MM.1S (cell line): Measurements from ENCODE around the gene TIMM8B.

Experiments
- DNase-seq: peaks from one replicate; pipeline ENCODE4 v3.0.0-alpha.2; 2015
- H2AFZ ChIP-seq: fragments of 300-600 bp; sonication (generic); 2 replicates; pipeline ENCODE4 v1.6.0; 2016; ENCODE audit warnings: antibody characterized with exemption, low read length
- H3F3A ChIP-seq: fragments of 300-600 bp; sonication (generic); 2 replicates; pipeline ENCODE4 v1.6.1; 2016; ENCODE audit warnings: mild to moderate bottlenecking, antibody characterized with exemption, low read length, moderate library complexity, mixed read lengths; ENCODE audit not compliant: insufficient read depth
- H3K27ac ChIP-seq: fragments of 300-600 bp; sonication (generic); 2 replicates; pipeline ENCODE4 v1.5.1; 2016; ENCODE audit warnings: mild to moderate bottlenecking, low read length
- H3K27me3 ChIP-seq: fragments of 300-600 bp; sonication (generic); replicated peaks from 2 replicates; pipeline ENCODE4 v1.6.0; 2016; ENCODE audit warnings: low read length; ENCODE audit not compliant: insufficient read depth
- H3K36me3 ChIP-seq: fragments of 300-600 bp; sonication (generic); replicated peaks from 2 replicates; pipeline ENCODE4 v1.6.1; 2016; ENCODE audit warnings: mild to moderate bottlenecking, low read length, mixed read lengths; ENCODE audit not compliant: insufficient read depth
- H3K4me1 ChIP-seq: fragments of 300-600 bp; sonication (generic); 2 replicates; pipeline ENCODE4 v1.6.1; 2016; ENCODE audit warnings: low read length, mixed read lengths
- H3K4me2 ChIP-seq: fragments of 300-600 bp; sonication (generic); 2 replicates; pipeline ENCODE4 v1.6.0; 2016; ENCODE audit warnings: low read depth, low read length
- H3K4me3 ChIP-seq: fragments of 300-600 bp; sonication (generic); 2 replicates; pipeline ENCODE4 v1.5.1; 2016; ENCODE audit warnings: low read length, mixed read lengths
- H3K79me2 ChIP-seq: fragments of 300-600 bp; sonication (generic); 2 replicates; pipeline ENCODE4 v1.6.1; 2016; ENCODE audit warnings: mixed run types, low read length, mixed read lengths
- H3K9ac ChIP-seq: fragments of 300-600 bp; sonication (generic); 2 replicates; pipeline ENCODE4 v1.6.1; 2016; ENCODE audit warnings: low read length, mixed read lengths
- H3K9me2 ChIP-seq: fragments of 300-600 bp; sonication (generic); replicated peaks from 2 replicates; pipeline ENCODE4 v1.6.1; 2016; ENCODE audit warnings: mild to moderate bottlenecking, low read length, mixed read lengths; ENCODE audit not compliant: insufficient read depth
- H3K9me3 ChIP-seq: fragments of 300-600 bp; sonication (generic); replicated peaks from 2 replicates; pipeline ENCODE4 v1.6.1; 2016; ENCODE audit warnings: mild to moderate bottlenecking, low read length, mixed read lengths; ENCODE audit not compliant: insufficient read depth
- H4K20me1 ChIP-seq: fragments of 300-600 bp; sonication (generic); 2 replicates; pipeline ENCODE4 v1.6.1; 2016; ENCODE audit warnings: mild to moderate bottlenecking, low read length, moderate library complexity, mixed read lengths; ENCODE audit not compliant: insufficient read depth
- CTCF ChIP-seq: fragments of 300-600 bp; sonication (generic); IDR thresholded peaks from 2 replicates; pipeline ENCODE4 v1.5.1; 2016; ENCODE audit warnings: antibody characterized with exemption, low read length, mixed read lengths
- EZH2 ChIP-seq: fragments of 300-600 bp; sonication (generic); optimal IDR thresholded peaks from 2 replicates; pipeline ENCODE3; 2017; ENCODE audit warnings: low read depth, mild to moderate bottlenecking, antibody characterized with exemption, low read length, mixed read lengths
- EZH2phosphoT487 ChIP-seq: fragments of 300-600 bp; sonication (generic); IDR thresholded peaks from 2 replicates; pipeline ENCODE4 v1.6.1; 2018; ENCODE audit warnings: antibody characterized with exemption, low read length

Gene TIMM8B

GRCh38 chr11:112062923-112063322, 23.6 kb downstream of the TIMM8B start:
- Histone ChIP-seq H3K9ac (no peak overlapping the region), H3K4me1 (no peaks in the 10 kb centered on the region), H3K4me2 (no peak overlapping the region), H3K27ac (no peak overlapping the region), H3K27me3 (no peaks in the 10 kb centered on the region), H3F3A (no peaks in the 10 kb centered on the region), H3K4me3 (no peak overlapping the region), H3K36me3 (0 out of 2 replicates have a peak, but pooled peaks cover 6% of the 10 kb centered on the region), H3K9me3 (no peaks in the 10 kb centered on the region), H3K79me2 (no peaks in the 10 kb centered on the region), H4K20me1 (no peaks in the 10 kb centered on the region; the same call in 1 of the 2 replicates), H2AFZ (no peak overlapping the region), H3K9me2 (no peaks in the 10 kb centered on the region)
- no peak for DNase-seq
- TF ChIP-seq EZH2: no peak
- no peak for TF ChIP-seq EZH2phosphoT487
- no peak for TF ChIP-seq CTCF

GRCh38 chr11:112058103-112058502, 28.5 kb downstream of the TIMM8B start:
- no peaks in the 10 kb centered on the region for H3F3A ChIP-seq
- H3K27ac ChIP-seq: no peak overlapping the region
- no peaks in the 10 kb centered on the region for H4K20me1 ChIP-seq
- H3K27me3 ChIP-seq: no peaks in the 10 kb centered on the region
- H3K9me2 ChIP-seq: no peaks in the 10 kb centered on the region
- H3K9ac ChIP-seq: no peak overlapping the region
- no peak overlapping the region for H2AFZ ChIP-seq
- H3K9me3 ChIP-seq: no peaks in the 10 kb centered on the region
- H3K4me2 ChIP-seq: no peak overlapping the region
- DNase-seq: no peak
- H3K4me1 ChIP-seq: no peaks in the 10 kb centered on the region
- no peak for TF ChIP-seq EZH2
- TF ChIP-seq EZH2phosphoT487: no peak
- no peak for TF ChIP-seq CTCF
- H3K36me3 ChIP-seq: no peaks in the 10 kb centered on the region; the same call in 1 of the 2 replicates
- no peaks in the 10 kb centered on the region for H3K79me2 ChIP-seq
- H3K4me3 ChIP-seq: no peak overlapping the region

- no peak for DNase-seq
- Histone ChIP-seq H3K27ac (no peak overlapping the region), H3K9me3 (no peaks in the 10 kb centered on the region), H3K4me3 (no peak overlapping the region), H4K20me1 (peaks cover 2% of the 10 kb centered on the region; the same call in 1 of the 2 replicates), H3K4me1 (no peaks in the 10 kb centered on the region), H2AFZ (no peak overlapping the region), H3K4me2 (no peak overlapping the region), H3K79me2 (no peaks in the 10 kb centered on the region), H3K27me3 (no peaks in the 10 kb centered on the region), H3K36me3 (peaks cover 1% of the 10 kb centered on the region; the same call in 1 of the 2 replicates), H3K9ac (no peak overlapping the region), H3K9me2 (no peaks in the 10 kb centered on the region), H3F3A (no peaks in the 10 kb centered on the region)
- TF ChIP-seq EZH2: no peak
- TF ChIP-seq EZH2phosphoT487: no peak
- TF ChIP-seq CTCF: no peak
Measured at GRCh38 chr11:112057170-112057569, 29.4 kb downstream of the TIMM8B start.
